Caco-2 (cell line): Measurements from ENCODE around the gene HOXB3. TPM values are rescaled to one million over a fixed set of nuclear protein-coding genes. Genes with fewer than 3 reads are reported as not detected.

Experiments
- BruUV-seq: library from RNA; stranded (reverse); fragments of 400-500 nt; replicated peaks from 2 replicates; lab custom pipeline; 2021; lab: Mats Ljungman, UMichigan
- CTCF ChIA-PET: fragments of 300-600 bp; sonication (Branson Sonifier 250); formaldehyde crosslinking; loops from one replicate; lab custom pipeline; 2022; ENCODE audit warnings: antibody characterized with exemption; lab: Charles Lee
- POLR2A ChIA-PET: fragments of 300-600 bp; sonication (Branson Sonifier 250); formaldehyde crosslinking; loops from one replicate; lab custom pipeline; 2022; ENCODE audit warnings: antibody characterized with exemption; lab: Charles Lee
- DNase-seq, 2 experiments: peaks; one replicate each; pipeline versions ENCODE4 v3.0.0 to v3.0.0-alpha.2; 2020 to 2022
- H3K27me3 ChIP-seq: replicated peaks from 2 replicates; pipeline ENCODE4 v1.6.0; 2011; ENCODE audit warnings: low read length; ENCODE audit not compliant: control insufficient read depth, insufficient read depth
- H3K36me3 ChIP-seq: 2 replicates; pipeline ENCODE4 v1.5.1; 2011; ENCODE audit warnings: low read length; ENCODE audit not compliant: control insufficient read depth, insufficient read depth
- H3K4me1 ChIP-seq: fragments of 250-450 bp; sonication (Bioruptor Pico); 2 replicates; pipeline ENCODE4 v1.5.1; 2020; ENCODE audit warnings: mild to moderate bottlenecking
- H3K4me3 ChIP-seq: 2 replicates; pipeline ENCODE4 v1.5.1; 2011; ENCODE audit warnings: low read depth, mild to moderate bottlenecking, control low read depth, low read length
- H3K9me3 ChIP-seq: fragments of 250-450 bp; sonication (Bioruptor Pico); 2 replicates; pipeline ENCODE4 v1.5.1; 2020; ENCODE audit warnings: mild to moderate bottlenecking, moderate library complexity
- H3K27ac Mint-ChIP-seq: one replicate; pipeline ENCODE4 v1.8.0; 2022; ENCODE audit warnings: mixed read lengths; ENCODE audit not compliant: unreplicated experiment
- H3K27me3 Mint-ChIP-seq: one replicate; pipeline ENCODE4 v1.8.0; 2022; ENCODE audit warnings: mixed read lengths; ENCODE audit not compliant: insufficient read depth, unreplicated experiment
- H3K36me3 Mint-ChIP-seq: one replicate; pipeline ENCODE4 v1.8.0; 2022; ENCODE audit warnings: mild to moderate bottlenecking, mixed read lengths; ENCODE audit not compliant: insufficient read depth, unreplicated experiment
- H3K4me1 Mint-ChIP-seq: one replicate; pipeline ENCODE4 v1.8.0; 2022; ENCODE audit warnings: low read depth, mixed read lengths; ENCODE audit not compliant: unreplicated experiment
- H3K4me3 Mint-ChIP-seq: one replicate; pipeline ENCODE4 v1.8.0; 2022; ENCODE audit warnings: mild to moderate bottlenecking, moderate library complexity, mixed read lengths; ENCODE audit not compliant: unreplicated experiment
- H3K9me3 Mint-ChIP-seq: one replicate; pipeline ENCODE4 v1.8.0; 2022; ENCODE audit warnings: mixed read lengths; ENCODE audit not compliant: unreplicated experiment
- intact Hi-C: fragments of 100-400 bp; cut with micrococcal nuclease; formaldehyde crosslinking; loops from one replicate; pipeline ENCODE4 v1.10.0; 2022; ENCODE audit not compliant: unreplicated experiment
- total RNA-seq: library from RNA; stranded (reverse); gene quantifications from 2 replicates; pipeline ENCODE4 v1.2.3, GENCODE V29; 2022
- TF ChIP-seq, protein P1 (sequence below), 2 experiments: fragments of 200-600 bp in 1 of 2; IDR thresholded peaks; 1 replicate in 1 of 2; 2 replicates in 1 of 2; pipeline versions ENCODE4 v1.5.1 to v1.8.0; 2011 to 2022; ENCODE audit warnings: antibody characterized with exemption in 1 of 2, control low read depth in 1 of 2, inconsistent platforms in 1 of 2, low read depth in 1 of 2, low read length in 1 of 2, mild to moderate bottlenecking in 1 of 2, moderate library complexity in 1 of 2; ENCODE audit not compliant: insufficient read depth in 1 of 2, severe bottlenecking in 1 of 2, unreplicated experiment in 1 of 2

The HOXB3 gene
- total RNA-seq, 1 experiment from 2014 or later, result 7.2 TPM

GRCh38 chr17:48593840-48594537 is 3.9 kb upstream of the HOXB3 start:
- DNase-seq, result peak in 1 of 2 experiments; percentile 62
- H3K4me1 ChIP-seq, result peaks cover 23% of the 10 kb centered on the region
- intact Hi-C loops, result no loop called here
- CTCF ChIA-PET, result interaction anchor here (1.0 to 1.8 kb wide), 2 partner anchors 19 to 258 kb away, joined by 3 to 5 read pairs; no protein-coding TSS in a partner anchor
- no peak overlapping the region for H3K4me3 Mint-ChIP-seq
- H3K27ac Mint-ChIP-seq, result no peak overlapping the region
- peaks cover 19% of the 10 kb centered on the region for H3K27me3 Mint-ChIP-seq
- TF ChIP-seq, protein P1, sequence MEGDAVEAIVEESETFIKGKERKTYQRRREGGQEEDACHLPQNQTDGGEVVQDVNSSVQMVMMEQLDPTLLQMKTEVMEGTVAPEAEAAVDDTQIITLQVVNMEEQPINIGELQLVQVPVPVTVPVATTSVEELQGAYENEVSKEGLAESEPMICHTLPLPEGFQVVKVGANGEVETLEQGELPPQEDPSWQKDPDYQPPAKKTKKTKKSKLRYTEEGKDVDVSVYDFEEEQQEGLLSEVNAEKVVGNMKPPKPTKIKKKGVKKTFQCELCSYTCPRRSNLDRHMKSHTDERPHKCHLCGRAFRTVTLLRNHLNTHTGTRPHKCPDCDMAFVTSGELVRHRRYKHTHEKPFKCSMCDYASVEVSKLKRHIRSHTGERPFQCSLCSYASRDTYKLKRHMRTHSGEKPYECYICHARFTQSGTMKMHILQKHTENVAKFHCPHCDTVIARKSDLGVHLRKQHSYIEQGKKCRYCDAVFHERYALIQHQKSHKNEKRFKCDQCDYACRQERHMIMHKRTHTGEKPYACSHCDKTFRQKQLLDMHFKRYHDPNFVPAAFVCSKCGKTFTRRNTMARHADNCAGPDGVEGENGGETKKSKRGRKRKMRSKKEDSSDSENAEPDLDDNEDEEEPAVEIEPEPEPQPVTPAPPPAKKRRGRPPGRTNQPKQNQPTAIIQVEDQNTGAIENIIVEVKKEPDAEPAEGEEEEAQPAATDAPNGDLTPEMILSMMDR (IDR thresholded peaks at IDR 0.05; ENCODE audit: insufficient read depth in 1 of 2, low read depth in 1 of 2, low read length in 1 of 2, severe bottlenecking in 1 of 2, unreplicated experiment in 1 of 2), result peak; percentile 32 to 62
- no peaks in the 10 kb centered on the region for H3K36me3 Mint-ChIP-seq
- no peaks in the 10 kb centered on the region for H3K36me3 ChIP-seq
- BruUV-seq, result no TSS peak
- no peaks in the 10 kb centered on the region for H3K9me3 ChIP-seq
- H3K4me3 ChIP-seq, result no peak overlapping the region
- POLR2A ChIA-PET, result no interaction called here
- H3K9me3 Mint-ChIP-seq, result no peaks in the 10 kb centered on the region
- peaks cover 12% of the 10 kb centered on the region for H3K4me1 Mint-ChIP-seq
- peaks cover 4% of the 10 kb centered on the region for H3K27me3 ChIP-seq

DNA sequence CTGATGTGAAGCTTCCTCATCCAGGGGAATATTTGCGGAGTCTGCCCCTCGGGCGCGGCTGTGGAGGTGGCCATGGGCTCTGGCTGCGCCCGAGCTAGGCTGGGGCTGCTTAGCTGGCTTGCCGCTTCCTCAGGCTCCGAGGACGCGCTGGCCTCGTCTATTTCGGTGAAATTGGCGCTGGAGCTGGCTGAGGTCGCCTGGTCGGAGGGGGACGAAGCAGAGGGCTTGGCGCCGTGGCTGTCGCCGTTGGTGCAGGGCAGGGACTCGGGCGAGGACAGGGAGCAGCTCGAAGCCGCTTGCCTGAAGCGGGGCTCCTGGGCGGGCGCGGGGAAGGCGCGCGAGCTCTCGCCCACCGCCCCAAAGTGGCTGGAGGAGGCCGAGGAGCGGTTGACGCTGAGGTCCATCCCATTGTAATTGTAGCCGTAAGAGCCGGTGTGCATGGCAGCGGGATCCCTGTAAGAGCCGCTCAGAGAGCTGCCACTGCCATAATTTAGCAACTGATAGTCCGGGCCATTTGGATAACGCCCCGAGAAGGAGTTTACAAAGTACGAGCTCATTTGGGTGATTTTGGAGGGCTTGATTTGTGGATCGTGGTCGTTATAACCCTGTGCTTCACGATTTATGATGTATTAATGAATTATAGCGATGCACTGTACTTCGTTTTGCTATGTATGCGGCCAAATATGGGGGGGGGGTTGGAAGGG is 3.2 kb upstream of the HOXB3 start, which contains the start of gene HOXB5:
HOXB5 (minus strand) TSS at position 654 of the 704 bp plus-strand sequence; CDS start at position 557, 97 bp downstream.
- Histone ChIP-seq H3K27me3 (peaks cover 5% of the 10 kb centered on the region), H3K4me3 (no peak within 1 kb of the TSS), H3K9me3 (no peaks in the 10 kb centered on the region), H3K36me3 (no peaks in the 10 kb centered on the region), H3K4me1 (peaks cover 16% of the 10 kb centered on the region)
- Mint-ChIP-seq H3K36me3 (no peaks in the 10 kb centered on the region), H3K9me3 (no peaks in the 10 kb centered on the region), H3K4me1 (peaks cover 7% of the 10 kb centered on the region), H3K27ac (no peak within 1 kb of the TSS), H3K4me3 (no peak within 1 kb of the TSS), H3K27me3 (peaks cover 21% of the 10 kb centered on the region)
- intact Hi-C loops, result no loop called here
- ChIA-PET POLR2A (no interaction called here), CTCF (interaction anchor here (0.6 to 1.8 kb wide), 8 partner anchors 8 to 286 kb away, joined by 3 to 5 read pairs (median 3); no protein-coding TSS in a partner anchor)
- TF ChIP-seq, protein P1 (IDR thresholded peaks at IDR 0.05; ENCODE audit: insufficient read depth in 1 of 2, low read depth in 1 of 2, low read length in 1 of 2, severe bottlenecking in 1 of 2, unreplicated experiment in 1 of 2), result no peak
- no TSS peak for BruUV-seq
- no peak for DNase-seq

- H3K27me3 ChIP-seq, result peaks cover 7% of the 10 kb centered on the region
- Mint-ChIP-seq H3K4me3 (no peak overlapping the region), H3K27ac (no peak overlapping the region), H3K9me3 (no peaks in the 10 kb centered on the region), H3K4me1 (peaks cover under 1% of the 10 kb centered on the region), H3K36me3 (no peaks in the 10 kb centered on the region), H3K27me3 (peaks cover 18% of the 10 kb centered on the region)
- no TSS peak for BruUV-seq
- ChIA-PET CTCF (interaction anchor here (0.6 to 1.8 kb wide), 9 partner anchors 9 to 286 kb away, joined by 3 to 5 read pairs (median 3); no protein-coding TSS in a partner anchor), POLR2A (no interaction called here)
- intact Hi-C loops, result no loop called here
- peaks cover 16% of the 10 kb centered on the region for H3K4me1 ChIP-seq
- H3K36me3 ChIP-seq, result no peaks in the 10 kb centered on the region
- no peak for DNase-seq
- TF ChIP-seq, protein P1 (IDR thresholded peaks at IDR 0.05; ENCODE audit: insufficient read depth in 1 of 2, low read depth in 1 of 2, low read length in 1 of 2, severe bottlenecking in 1 of 2, unreplicated experiment in 1 of 2), result no peak
- no peaks in the 10 kb centered on the region for H3K9me3 ChIP-seq
- H3K4me3 ChIP-seq, result no peak overlapping the region
Observed at GRCh38 chr17:48592577-48592976, 2.5 kb upstream of the HOXB3 start.
